Endometrial microvascular endothelial cells (primary cell): Measurements from ENCODE around the gene GNGT1. TPM values are rescaled to one million over a fixed set of nuclear protein-coding genes. Genes with fewer than 3 reads are reported as not detected.

Experiments used
- in situ Hi-C: cut with HindIII; loops from 2 replicates; pipeline ENCODE4 v1.10.0; 2017; ENCODE audit warnings: low sequenced_read_pairs, low pct_unique_long_range_greater_than_20kb; ENCODE audit errors: inconsistent ontology term
- total RNA-seq: library from RNA; depleted of rRNA; stranded (reverse); fragments of >200 nt; gene quantifications from one replicate; pipeline ENCODE4 v1.2.3, GENCODE V29; 2015; ENCODE audit errors: inconsistent ontology term

Gene GNGT1
- total RNA-seq, 1 donor from 2014 or later: not detected

DNA sequence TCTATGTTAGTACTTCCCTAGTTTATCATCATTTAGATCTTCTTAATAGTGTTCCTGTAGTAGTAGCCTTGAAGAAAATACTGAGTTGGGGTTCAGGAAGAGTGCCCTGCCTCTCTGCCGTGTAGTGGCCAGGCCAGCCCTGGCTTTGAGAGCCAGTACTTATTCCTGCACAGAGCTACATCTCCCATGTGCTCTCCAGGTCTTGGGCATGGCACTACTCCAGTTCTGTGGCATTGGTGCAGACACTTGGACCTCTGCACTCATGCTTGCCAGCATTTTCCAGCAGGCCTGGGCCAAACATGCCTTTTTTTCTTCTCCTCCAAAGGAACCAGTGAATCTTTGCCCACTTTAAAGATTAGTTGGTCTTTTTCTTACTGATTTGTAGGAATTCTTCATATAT is 20.4 kb downstream of the GNGT1 start:
- in situ Hi-C loops: no loop called here

DNA sequence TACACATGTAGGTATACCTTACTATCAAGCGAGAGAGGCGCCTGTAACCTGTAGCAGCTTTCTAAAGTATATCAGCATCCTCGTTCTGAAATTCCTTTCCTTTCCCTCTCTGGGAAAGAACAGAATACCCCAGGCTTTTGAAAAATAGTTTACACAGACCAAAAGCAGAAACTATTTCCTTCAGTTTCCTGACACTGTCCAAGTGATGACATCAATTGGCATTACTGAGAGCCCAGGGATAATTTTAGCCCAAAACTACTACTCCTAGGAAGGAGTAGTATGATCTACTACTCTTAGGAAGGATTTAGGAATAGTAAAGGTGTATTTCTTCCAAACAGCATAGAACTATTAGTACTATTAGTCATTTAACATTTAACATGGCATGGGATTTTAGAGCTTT is 21.2 kb downstream of the GNGT1 start:
- in situ Hi-C loops: no loop called here

DNA sequence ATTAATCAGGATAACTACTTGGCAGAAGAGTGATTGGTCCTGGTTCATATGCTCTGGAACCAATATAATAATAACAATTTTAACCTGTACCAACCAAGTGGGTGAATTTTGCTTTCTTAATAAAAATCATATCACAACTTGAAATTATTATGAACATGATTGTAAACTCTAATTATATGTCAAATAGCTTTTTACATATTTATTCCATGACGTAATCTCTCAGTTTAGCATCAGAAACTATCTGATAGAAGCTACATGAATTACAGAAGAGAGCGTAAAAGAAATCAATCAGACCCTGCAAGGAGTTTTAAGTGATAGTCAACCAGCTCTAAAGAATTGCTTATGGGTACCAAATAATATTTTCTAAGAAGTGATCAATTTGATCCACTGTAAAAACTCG is 25.3 kb downstream of the GNGT1 start:
- in situ Hi-C loops: no loop called here

DNA sequence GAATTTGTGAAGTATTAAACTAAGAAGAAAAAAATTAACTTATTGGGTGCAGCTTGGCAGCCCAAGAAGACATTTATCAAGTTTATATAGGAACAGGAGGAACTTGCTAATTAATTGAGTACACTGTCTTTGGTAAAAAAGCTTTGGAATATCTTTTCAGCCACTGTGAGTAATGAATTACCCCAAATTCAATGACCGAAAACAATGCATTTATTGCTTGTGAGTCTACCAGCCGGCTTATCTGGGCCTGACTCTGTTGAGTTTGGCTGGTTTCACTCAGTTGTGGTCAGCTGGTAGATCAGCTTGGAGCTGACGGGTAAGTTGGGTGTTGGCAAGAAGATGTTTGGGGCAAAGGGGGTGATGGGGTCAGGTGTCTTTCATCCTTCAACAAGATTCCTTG is 26.8 kb downstream of the GNGT1 start:
- in situ Hi-C loops: no loop called here

GRCh38 chr7:93935102-93935501 is 28.7 kb downstream of the GNGT1 start:
- in situ Hi-C loops: no loop called here

- in situ Hi-C loops: no loop called here
Measured at GRCh38 chr7:93937818-93938217, 31.5 kb downstream of the GNGT1 start.

GRCh38 chr7:93938293-93938692 is 31.9 kb downstream of the GNGT1 start:
- in situ Hi-C loops: no loop called here

GRCh38 chr7:93941945-93942344 is 35.6 kb downstream of the GNGT1 start:
- in situ Hi-C loops: no loop called here

- in situ Hi-C loops: no loop called here
Measured at GRCh38 chr7:93943816-93944540, 37.6 kb downstream of the GNGT1 start.

DNA sequence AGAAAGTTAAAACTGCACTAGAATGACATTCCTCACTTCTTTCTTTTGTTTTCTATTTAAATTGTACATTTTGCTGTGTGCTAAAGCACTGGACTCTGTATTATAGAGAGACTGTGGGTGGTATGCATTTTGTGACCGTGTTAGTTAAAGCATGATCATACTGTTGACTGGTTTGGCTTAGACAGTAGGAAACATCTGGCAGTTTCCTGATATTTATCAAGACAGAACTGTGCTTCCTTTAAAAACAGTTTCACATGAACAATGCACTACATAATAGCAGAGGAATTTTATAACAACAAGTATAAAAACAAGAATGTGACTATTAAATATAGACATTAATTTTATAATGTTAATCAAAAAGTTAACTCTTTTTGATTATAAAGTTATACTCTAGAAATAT is 38.3 kb downstream of the GNGT1 start:
- in situ Hi-C loops: no loop called here

GRCh38 chr7:93945083-93945482 is 38.7 kb downstream of the GNGT1 start:
- in situ Hi-C loops: no loop called here

GRCh38 chr7:93945756-93946535 is 39.6 kb downstream of the GNGT1 start:
- in situ Hi-C loops: no loop called here

DNA sequence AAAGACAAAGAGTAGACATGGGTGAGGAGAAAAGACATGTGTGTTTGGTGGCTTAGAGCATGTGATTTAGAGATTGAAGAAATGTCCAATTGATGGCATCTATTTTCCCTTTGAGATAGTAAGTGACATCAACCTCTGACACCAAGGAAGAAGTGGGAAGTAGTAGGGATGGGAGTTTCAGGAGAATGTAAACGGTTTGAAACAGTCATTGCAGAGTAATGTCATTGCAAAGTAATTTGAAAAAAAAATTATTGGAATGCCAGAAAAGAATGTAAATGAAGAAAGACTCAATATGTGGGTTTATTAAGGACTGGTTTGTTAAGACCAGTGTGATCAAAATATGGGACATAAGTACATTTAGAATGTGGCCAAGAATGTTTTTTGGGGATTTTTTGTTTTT is 41.7 kb downstream of the GNGT1 start:
- in situ Hi-C loops: no loop called here

GRCh38 chr7:93948873-93949272 is 42.5 kb downstream of the GNGT1 start:
- in situ Hi-C loops: no loop called here

- in situ Hi-C loops: no loop called here
Measured at GRCh38 chr7:93949423-93949822, 43.1 kb downstream of the GNGT1 start.

- in situ Hi-C loops: no loop called here
Measured at GRCh38 chr7:93955304-93955703, 48.9 kb downstream of the GNGT1 start.

DNA sequence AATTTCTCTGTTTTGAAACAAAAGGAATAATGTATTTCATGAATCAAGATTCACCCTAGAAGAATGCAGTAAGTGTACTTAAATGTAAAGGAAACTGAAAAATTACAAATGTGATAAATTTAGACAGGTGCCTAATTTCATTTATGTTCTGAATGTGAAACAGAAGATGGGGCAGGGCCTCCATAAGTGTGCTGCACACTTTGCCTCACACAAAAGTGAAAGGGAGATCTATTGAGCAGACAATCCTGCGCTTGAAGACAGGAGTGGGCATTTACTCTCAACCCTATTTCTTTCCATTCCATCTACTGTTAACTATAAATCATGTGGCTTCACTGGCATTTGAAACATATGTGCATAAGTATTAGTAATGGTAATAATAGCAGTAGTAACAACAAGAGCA is 51.4 kb downstream of the GNGT1 start:
- in situ Hi-C loops: no loop called here

DNA sequence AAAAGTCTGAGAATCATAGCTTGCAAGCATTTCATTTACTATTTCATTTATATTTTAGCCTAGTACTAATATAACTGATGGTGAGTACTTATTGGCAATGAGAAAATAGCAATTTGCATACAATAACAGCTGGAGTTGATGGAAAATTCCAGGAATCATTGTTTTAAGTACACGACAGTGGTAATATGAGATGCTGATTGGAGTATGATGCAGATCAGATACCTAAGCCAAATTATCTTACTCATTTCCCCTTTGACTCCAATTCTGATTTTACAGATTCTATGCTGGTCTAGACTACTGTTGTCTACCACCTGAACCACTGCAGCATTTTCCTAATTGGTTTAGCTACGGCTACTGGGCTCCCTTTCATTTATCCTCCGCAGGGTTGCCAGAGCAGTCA is 51.8 kb downstream of the GNGT1 start:
- in situ Hi-C loops: no loop called here

DNA sequence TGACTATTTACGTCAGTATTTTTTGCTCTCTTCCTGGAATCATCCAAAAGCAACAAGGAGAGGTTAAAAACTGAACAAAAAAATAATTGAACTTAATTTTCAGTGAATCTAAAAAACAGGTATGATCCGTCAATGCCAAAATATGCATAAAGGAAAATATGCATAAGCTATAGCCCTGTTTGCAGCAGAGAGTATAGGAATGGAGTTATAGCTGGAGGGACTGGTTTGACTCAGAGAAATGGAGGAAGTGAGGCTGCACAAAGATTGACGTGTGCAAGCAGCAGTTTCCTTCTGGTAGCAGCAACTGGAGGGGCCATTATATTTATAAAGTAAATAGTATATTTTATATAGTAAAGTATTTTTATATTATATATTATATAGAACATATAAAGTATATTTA is 52.3 kb downstream of the GNGT1 start:
- in situ Hi-C loops: no loop called here
